HG03108 (cell line): ENCODE results near the gene PCSK5.
"Not testable (repeated sequence)": the region's sequence is repeated elsewhere in the genome, so short reads cannot be mapped to it uniquely, and the experiment has no call there.

Source experiments
- ATAC-seq: cut with Tn5 transposase; IDR thresholded peaks from one replicate; pipeline ENCODE4 v1.9.1; 2021; ENCODE audit warnings: moderate library complexity; ENCODE audit not compliant: unreplicated experiment

Gene PCSK5

DNA sequence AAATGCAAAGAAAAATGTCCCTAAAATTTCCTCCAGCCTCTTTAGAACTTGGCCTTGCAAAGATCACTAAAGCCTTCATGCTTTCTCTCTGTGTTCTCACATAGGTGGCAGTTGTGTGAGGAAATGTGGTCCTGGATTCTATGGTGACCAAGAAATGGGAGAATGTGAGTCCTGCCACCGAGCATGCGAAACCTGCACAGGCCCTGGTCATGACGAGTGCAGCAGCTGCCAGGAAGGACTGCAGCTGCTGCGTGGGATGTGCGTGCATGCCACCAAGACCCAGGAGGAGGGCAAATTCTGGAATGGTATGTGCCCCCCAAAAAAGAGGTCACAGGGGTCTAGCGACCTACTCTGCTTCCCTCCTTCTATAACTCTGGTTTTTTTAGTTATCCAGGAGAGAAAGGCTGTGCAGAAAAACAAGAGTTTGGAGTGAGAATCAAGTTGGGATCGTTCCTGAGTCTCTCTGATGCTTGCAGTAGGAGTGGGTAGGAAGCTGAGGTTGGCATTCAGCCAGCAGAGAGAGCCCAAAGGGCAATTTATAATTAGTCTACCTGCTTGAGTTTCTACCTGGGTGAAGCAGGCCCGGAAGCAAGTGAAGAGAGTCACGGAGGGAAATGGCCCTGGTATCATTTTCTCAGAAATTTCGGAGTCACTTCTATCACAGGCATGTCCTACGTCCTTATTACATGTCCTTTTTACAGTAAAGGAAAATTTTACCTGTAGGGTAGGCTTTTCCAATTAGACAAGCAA, 406.3 kb downstream of the PCSK5 start:
- no peak for ATAC-seq

DNA sequence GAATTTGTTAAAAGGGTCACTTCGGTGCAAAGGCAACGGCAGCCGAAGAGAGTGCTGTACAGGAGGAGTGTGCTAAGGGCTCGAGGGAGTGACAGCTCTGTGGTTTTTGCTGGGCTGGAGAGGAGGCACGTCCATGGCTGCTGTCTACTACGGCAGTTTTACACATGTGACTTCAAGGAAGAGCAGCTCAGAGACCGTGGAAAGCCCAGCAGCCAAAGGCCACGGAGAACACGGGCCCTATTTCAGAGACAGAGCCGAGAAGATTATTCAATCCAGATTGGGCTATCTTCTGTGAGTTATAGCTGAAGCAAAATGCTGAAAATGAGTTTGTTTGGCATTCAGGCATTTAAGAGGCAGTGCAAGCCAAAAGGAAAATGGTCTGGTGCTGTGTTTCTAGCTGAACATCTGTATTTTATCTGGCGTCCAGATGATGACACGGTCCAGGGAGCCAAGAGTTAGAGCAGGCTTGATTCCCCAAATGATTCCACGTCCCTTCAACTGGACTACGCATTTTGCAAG, 407.3 kb downstream of the PCSK5 start:
- no peak for ATAC-seq

DNA sequence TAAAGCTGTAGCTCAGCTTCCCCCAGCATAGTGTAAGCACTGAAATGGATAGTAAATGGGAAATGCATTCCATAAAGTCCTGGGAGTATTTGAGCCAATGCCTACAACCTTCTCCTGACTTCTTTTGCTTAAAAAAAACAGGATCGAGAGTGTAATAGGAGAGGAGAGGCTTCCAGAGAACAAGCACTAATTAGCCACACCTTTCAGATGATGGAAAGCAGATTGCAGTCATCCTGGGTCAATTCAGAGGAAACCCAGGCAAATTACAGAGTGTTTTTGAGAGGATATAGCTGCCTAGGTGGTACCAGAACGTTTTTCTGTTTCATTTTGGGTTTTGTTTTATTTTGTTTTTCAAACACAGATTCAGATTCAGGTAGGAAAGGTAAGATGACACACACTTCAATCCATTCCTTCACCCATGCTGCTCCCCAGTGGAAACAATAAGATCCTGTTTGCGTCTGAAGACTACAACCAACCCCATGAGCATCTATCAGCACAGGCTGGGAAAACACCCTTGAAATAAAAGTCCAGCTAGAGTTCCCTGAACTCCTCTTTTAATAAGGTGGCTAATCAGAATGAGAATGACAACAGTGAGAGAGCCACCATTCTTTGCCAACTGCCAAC, 408.2 kb downstream of the PCSK5 start:
- no peak for ATAC-seq

DNA sequence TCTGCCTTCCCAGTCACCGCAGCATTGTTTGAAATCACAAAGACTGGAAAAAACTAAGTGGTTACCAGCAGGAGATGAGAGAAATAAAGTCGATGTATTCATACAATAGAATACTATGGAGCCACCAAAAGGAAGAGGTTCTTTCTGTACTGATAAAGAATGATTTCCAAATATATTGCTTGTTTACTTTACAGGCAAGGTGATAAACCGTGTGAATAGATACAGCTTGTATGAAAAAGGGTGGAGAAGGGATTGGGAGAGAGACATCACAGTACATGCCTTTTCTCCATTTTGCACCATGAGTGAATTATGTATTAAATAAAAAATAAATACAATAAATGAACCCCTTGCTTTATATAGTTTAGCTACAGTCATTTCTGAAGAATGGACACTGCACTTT, 412.1 kb downstream of the PCSK5 start:
- no peak for ATAC-seq

DNA sequence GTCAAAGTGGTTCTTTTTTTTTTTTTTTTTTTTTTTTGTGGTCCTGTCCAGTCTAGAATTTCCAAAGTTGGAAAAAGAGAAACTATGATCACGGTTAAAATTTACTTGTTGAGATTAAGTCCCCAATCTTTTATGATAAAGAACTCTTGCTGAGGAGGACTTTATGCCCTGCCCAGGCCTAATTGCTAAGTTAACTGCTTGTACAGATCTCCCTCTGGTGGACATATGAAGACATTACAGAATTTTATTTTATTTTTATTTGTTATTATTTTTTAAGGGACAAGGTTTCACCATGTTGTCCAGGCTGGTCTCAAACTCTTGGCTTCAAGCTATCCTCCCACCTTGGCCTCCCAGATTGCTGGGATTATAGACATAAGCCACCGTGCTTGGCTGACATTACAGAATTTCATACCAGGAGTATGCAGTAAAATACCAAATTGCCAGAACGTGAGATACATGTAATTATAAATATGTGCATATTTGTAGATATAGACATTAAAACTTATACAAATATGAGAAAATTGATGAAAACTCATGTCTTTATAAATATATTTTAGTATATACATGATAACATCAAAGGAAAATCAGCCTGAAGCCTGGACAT, 412.6 kb downstream of the PCSK5 start:
- ATAC-seq = peak; percentile 56

DNA sequence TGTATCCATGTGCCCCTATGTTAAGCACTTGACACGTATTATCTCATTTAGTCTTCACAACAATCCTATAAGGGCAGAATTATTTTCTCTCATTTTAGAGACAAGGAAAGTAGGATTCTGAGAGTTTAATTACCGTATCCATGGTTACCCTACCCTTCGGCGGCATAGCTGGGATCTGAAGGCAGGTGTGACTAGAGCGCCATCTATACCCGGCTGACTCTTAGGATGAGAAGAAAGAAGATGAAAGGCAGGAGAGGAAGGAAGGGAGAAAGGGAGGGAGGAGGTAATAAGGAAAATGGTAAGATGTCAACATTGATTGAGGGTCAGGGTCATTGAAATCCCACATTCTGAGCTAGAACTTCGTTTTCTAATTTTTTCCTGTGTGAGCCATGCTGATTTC, 416.6 kb downstream of the PCSK5 start:
- not testable (repeated sequence) for ATAC-seq

DNA sequence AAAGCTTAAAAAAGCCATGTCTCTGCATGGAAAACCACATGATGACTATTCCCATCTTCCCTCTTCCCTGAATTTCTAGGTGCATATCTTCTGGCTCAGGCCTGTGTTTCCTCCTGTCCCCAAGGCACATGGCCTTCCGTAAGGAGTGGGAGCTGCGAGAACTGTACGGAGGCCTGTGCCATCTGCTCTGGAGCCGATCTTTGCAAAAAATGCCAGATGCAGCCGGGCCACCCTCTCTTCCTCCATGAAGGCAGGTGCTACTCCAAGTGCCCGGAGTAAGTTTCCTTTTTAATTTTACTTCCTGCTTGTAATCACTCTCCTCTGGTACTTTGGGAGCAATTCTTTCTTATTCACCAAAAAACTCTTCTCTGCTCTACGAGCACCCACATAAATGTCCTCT, 420.1 kb downstream of the PCSK5 start:
- no peak for ATAC-seq

DNA sequence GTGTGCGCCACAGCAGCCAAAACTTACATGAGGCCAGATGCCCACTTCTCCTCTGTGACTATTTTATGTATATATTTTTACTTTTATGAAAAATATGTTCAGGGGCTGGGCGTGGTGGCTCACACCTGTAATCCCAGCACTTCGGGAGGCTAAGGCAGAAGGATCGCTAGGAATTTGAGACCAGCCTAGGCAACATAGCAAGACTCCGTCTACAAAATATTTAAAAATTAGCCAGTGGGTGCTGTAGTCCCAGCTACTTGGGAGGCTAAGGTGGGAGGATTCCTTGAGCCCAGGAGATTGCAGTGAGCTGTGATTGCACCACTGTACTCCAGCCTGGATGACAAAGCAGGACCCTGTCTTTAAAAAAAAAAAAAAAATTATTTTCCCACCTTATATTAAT, 420.5 kb downstream of the PCSK5 start:
- ATAC-seq = no peak

DNA sequence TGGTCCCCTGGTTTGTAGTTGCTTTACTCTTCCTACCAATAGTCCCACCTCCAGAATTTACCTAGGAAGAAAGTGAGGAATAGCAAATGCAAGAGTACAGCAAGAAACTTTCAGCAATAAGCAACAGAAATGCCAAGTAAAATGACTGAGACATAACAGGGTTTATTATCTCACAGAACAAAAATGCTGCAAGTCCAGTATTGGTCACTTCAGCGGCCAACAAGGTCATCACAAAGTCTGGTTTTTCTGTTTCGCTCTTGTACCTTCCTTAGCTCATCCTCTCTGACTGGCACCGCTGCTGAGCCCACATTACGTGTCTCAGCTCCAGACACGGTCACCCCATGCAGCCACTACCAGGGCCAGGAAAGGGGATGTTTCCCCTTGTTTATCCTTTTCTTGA, 421.1 kb downstream of the PCSK5 start:
- ATAC-seq = no peak

DNA sequence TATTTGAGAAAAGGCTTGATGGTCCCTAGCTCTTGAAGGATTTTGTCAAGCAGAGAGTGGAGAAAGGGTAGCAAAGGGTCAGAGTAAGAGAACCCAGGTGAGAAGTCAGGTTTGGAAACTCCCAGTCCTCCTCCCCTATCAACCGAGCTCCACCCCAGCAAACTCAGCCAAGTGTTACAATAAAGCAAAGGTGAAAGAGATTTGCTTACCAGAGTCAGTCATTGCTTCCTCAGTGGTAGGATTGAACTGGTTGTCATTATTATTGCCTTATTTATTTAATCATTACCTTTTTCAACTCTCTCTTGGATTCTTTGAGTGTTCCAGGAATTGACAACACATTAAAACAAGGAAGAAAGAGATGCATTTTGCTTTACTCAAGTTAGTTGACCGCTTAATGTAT, 423.3 kb downstream of the PCSK5 start:
- no peak for ATAC-seq

DNA sequence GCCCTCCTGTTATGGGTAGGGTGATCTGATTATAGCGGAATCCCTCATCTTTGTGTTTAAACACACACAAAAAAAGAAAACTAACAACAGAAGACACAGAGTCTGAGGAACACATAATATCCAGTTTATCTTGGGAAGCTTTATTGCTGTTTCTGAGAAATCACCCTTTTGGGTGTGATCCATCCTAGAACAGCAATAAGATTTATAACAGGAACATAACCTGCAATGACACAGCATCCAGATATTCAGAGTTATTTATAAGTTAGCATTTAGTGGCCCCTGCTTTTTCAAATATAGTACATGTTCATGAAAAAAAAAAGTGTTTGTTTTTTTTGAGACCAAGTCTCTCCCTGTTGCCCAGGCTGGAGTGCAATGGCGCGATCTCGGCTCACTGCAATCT, 423.8 kb downstream of the PCSK5 start:
- no peak for ATAC-seq

DNA sequence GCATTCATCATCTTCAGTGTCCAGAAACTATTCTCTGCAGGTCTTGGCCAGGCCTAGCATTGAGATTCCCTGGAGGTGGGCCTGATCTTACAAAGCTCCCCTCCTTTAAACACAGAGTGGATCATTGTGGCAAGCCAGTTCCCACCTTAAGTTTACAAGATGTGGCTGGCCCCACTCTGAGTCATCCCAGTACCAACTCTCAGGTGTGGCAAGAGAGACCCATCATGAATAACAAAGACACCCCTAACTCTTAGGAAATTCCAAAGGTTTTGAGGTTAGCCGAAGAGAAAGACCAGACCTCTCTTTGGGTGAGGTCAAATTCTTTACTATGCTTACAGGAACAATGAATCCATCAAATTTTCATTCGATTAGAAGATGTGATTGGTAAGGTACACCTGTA, 425.6 kb downstream of the PCSK5 start:
- ATAC-seq = no peak

DNA sequence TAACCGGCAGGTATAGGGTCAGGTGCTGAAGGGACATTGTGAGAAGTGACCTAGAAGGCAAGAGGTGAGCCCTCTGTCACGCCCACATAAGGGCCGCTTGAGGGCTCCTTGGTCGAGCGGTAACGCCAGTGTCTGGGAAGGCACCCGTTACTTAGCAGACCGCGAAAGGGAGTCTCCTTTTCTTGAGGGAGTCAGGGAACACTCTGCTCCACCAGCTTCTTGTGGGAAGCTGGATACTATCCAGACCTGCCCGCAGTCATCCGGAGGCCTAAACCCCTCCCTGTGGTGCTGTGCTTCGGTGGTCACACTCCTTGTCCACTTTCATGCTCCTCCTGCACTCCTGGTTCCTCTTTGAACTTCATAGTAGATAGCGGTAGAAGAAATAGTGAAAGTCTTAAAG, 429.0 kb downstream of the PCSK5 start:
- ATAC-seq = not testable (repeated sequence)

DNA sequence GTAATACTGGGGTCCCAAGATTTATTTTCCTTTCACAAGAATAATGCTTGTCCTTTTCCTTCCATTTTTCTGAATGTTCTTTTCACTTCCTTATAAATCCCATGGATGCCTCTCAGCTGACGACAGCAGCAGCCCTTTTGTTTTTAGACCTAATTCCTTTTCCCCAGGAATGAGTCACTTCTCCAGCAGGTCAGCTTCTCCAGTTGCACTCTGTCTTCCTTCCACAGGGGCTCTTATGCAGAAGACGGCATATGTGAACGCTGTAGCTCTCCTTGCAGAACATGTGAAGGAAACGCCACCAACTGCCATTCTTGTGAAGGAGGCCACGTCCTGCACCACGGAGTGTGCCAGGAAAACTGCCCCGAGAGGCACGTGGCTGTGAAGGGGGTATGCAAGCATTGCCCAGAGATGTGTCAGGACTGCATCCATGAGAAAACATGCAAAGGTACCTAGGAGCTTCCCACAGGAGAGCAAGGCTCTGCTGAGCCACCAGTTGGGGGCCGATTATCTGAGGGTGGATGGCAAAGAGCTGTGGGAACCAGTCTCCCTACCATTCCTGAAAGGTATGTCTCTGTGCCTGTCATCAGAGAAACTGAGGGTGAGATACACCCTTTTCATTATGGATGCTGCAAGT, 430.8 kb downstream of the PCSK5 start:
- ATAC-seq = no peak

DNA sequence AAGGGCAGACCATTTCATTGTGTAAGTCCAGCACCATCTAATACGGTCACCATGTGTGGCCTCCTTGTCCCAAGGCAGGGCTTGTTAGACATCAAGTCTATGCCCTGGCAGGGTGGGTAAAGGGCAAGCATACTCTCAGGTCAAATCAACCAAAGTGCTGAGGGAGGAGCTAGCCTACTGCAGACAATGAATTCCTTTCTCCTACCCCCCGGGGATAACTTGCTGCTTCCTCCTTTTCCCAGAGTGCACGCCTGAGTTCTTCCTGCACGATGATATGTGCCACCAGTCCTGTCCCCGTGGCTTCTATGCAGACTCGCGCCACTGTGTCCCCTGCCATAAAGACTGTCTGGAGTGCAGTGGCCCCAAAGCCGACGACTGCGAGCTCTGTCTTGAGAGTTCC, 432.3 kb downstream of the PCSK5 start:
- ATAC-seq = no peak

DNA sequence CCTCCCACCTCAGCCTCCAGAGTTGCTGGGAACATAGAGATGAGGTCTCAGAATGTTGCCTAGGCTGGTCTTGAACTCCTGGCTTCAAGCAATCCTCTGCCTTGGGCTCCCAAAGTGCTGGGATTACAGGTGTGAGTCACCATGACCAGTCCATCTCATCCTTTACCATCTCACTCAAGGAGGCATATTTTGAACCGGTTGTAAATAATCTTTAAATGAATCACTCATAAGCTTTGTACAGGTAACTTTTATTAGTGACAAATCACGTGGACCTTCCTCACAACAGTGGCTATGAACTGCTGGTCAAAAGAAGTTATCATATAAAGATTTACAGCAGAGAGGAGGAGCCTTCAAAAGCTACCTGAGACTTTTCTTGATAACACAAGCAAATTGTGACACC, 433.0 kb downstream of the PCSK5 start:
- no peak for ATAC-seq

DNA sequence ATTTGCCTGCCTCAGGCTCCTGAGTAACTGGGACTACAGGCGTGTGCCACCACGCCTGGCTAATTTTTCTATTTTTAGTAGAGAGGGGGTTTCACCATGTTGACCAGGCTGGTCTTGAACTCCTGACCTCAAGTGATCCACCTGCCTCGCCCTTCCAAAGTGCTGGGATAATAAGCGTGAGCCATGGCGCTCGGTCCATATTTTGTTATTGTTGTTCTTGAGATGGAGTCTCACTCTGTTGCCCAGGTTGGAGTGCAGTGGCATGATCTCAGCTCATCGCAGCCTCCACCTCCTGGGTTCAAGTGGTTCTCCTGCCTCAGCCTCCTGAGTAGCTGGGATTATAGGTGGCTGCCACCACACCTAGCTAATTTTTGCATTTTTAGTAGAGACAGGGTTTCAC, 433.6 kb downstream of the PCSK5 start:
- ATAC-seq = not testable (repeated sequence)

DNA sequence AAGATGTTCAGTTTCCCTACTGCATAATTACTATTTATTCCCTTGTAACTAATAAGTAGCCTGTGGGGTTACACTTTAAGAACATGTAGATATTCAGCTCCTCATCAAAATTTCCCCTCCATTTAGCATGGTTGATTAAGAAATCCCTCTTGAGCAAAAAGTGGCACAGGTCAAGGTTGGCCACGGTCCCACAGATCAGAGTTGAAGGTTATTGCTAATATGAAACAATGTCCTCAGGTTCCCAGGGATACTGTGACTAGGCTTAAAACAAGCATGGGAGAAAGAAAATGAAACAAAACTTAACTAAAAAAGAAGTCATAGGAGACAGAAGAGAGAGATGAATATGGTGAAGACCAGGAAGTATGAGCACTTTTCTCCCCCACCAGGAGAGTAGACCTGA, 439.6 kb downstream of the PCSK5 start:
- ATAC-seq = no peak

DNA sequence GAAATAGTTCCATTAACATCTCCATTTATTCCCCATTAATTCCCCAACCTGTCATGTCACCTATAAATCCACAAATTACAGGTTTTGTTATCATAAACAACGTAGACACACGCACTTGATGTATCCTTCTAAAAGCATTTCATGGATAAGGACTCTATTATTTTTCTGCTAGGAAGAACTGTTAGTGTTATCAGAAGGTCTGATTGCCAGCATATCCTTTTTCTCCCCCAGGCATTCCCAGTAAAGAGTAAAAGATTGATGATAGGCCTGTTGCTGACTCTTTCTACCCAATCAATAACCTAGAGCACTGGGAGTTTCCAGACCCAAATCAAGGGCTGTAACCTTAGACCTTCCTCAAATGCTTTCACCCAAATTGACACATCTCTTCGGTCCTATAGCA, 442.9 kb downstream of the PCSK5 start:
- ATAC-seq = no peak

DNA sequence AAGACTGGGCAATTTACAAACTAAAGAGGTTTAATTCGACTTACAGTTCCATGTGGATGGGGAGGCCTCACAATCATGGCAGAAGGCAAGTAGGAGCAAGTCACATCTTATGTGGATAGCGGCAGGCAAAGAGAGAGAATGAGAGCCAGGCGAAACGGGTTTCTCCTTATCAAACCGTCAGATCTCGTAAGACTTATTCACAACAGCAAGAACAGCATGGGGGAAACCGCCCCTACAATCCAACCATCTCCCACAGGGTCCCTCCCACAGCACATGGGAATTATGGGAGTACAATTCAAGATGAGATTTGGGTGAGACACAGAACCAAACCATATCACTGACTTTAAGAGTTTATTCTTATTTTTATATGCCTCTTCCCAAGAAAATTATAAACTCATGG, 443.5 kb downstream of the PCSK5 start:
- no peak for ATAC-seq

DNA sequence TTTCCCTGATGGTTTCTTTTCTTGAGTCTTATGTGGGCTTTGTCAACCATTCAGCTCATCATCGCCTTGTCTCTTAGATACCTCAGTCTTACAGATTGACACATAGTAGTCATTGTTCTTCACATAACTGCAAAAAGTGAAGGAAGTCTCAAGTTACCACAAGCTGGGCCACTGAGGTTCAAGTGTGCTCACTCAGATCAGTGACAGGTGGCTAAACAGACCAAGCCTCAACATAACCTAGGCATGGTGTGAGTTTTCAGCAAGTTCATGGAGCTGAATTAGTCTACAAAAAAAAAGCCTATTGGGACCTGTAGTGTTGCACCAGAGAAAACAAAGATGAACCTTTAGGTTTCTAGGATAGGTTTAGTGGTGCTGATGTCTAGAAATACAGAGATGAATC, 445.6 kb downstream of the PCSK5 start:
- ATAC-seq = no peak

DNA sequence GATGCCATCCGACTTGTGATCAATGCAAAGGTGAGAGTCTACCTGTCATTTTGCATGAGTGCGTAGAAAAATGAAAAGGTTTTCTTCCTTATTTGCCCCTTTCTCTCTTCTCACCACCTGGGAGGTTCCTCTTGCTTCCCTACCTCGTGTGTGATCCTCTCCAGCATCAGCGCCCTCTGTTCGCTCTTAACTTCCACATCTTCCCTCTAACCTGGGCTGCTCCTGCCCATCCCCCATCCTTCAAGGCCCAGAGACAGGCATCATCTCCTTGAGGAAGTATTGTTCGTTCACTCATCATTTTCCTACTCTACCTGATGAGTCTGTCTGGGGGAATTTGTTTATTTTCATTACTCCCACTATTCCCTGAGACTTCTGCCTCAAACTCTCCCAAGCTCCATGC, 447.9 kb downstream of the PCSK5 start:
- no peak for ATAC-seq
